ENCODE results near the gene SMIM30.

SMIM30 gene

GRCh38 chr7:113142385-113143119 lies 24.2 kb upstream of the SMIM30 start:
- H3K36me3 ChIP-seq: no peaks in the 10 kb centered on the region
- H3K27ac ChIP-seq: no peak overlapping the region
- peaks cover 0 to 23% (median 14%) of the 10 kb centered on the region in 10 experiments; a peak in 11 of 20 replicates for H3K4me1 ChIP-seq
- no peak for TF ChIP-seq Cebpa-rat (IDR thresholded peaks at IDR 0.05)
- H3K4me2 ChIP-seq: peak overlapping the region in 5 of 11 experiments; percentile 4 to 46 (median 31); a peak in 7 of 22 replicates
- H4K20me1 ChIP-seq: no peaks in the 10 kb centered on the region
- no peaks in the 10 kb centered on the region for H3K9me3 ChIP-seq (replicated peaks in 1 of 11)
- no peak overlapping the region for H3K9ac ChIP-seq
- no peak overlapping the region for H3K4me3 ChIP-seq
- no peaks in the 10 kb centered on the region for H3K27me3 ChIP-seq

GRCh38 chr7:113141803-113142202 lies 23.4 kb upstream of the SMIM30 start:
- no peak for TF ChIP-seq Cebpa-rat (IDR thresholded peaks at IDR 0.05)
- no peaks in the 10 kb centered on the region for H3K27me3 ChIP-seq
- no peak overlapping the region for H3K4me3 ChIP-seq
- H3K9ac ChIP-seq: no peak overlapping the region
- H3K4me2 ChIP-seq: peak overlapping the region in 2 of 11 experiments; percentile 4 to 46; a peak in 2 of 22 replicates
- H4K20me1 ChIP-seq: no peaks in the 10 kb centered on the region
- no peaks in the 10 kb centered on the region for H3K9me3 ChIP-seq (replicated peaks in 1 of 11)
- no peak overlapping the region for H3K27ac ChIP-seq
- no peaks in the 10 kb centered on the region for H3K36me3 ChIP-seq
- H3K4me1 ChIP-seq: peaks cover 0 to 23% (median 14%) of the 10 kb centered on the region in 10 experiments; a peak in 11 of 20 replicates

GRCh38 chr7:113140956-113141355 lies 22.6 kb upstream of the SMIM30 start:
- no peaks in the 10 kb centered on the region for H3K36me3 ChIP-seq
- H4K20me1 ChIP-seq: no peaks in the 10 kb centered on the region
- H3K27me3 ChIP-seq: no peaks in the 10 kb centered on the region
- peaks cover 0 to 23% (median 14%) of the 10 kb centered on the region in 10 experiments; a peak in 11 of 20 replicates for H3K4me1 ChIP-seq
- no peak overlapping the region for H3K27ac ChIP-seq
- H3K9ac ChIP-seq: no peak overlapping the region
- TF ChIP-seq Cebpa-rat (IDR thresholded peaks at IDR 0.05): no peak
- no peak overlapping the region for H3K4me3 ChIP-seq
- H3K9me3 ChIP-seq (replicated peaks in 1 of 11): no peaks in the 10 kb centered on the region
- no peak overlapping the region for H3K4me2 ChIP-seq

GRCh38 chr7:113137241-113137640 lies 18.9 kb upstream of the SMIM30 start:
- no peak for TF ChIP-seq Cebpa-rat (IDR thresholded peaks at IDR 0.05)
- Histone ChIP-seq H4K20me1 (no peaks in the 10 kb centered on the region), H3K27me3 (no peaks in the 10 kb centered on the region), H3K4me3 (no peak overlapping the region), H3K9ac (no peak overlapping the region), H3K4me1 (peaks cover 0 to 4% (median 2%) of the 10 kb centered on the region in 10 experiments; a peak in 10 of 20 replicates), H3K36me3 (no peaks in the 10 kb centered on the region), H3K9me3 (replicated peaks in 1 of 11) (no peaks in the 10 kb centered on the region), H3K4me2 (no peak overlapping the region), H3K27ac (no peak overlapping the region)

GRCh38 chr7:113134025-113134424 lies 15.7 kb upstream of the SMIM30 start:
- Histone ChIP-seq H3K9ac (no peak overlapping the region), H3K9me3 (replicated peaks in 1 of 11) (no peaks in the 10 kb centered on the region), H4K20me1 (no peaks in the 10 kb centered on the region), H3K27ac (no peak overlapping the region), H3K4me3 (no peak overlapping the region), H3K4me2 (no peak overlapping the region), H3K36me3 (no peaks in the 10 kb centered on the region), H3K4me1 (no peaks in the 10 kb centered on the region), H3K27me3 (no peaks in the 10 kb centered on the region)
- TF ChIP-seq Cebpa-rat (IDR thresholded peaks at IDR 0.05): no peak

- H3K4me2 ChIP-seq: no peak overlapping the region
- TF ChIP-seq Cebpa-rat (IDR thresholded peaks at IDR 0.05): no peak
- H3K27ac ChIP-seq: no peak overlapping the region
- no peaks in the 10 kb centered on the region for H3K4me1 ChIP-seq
- no peak overlapping the region for H3K9ac ChIP-seq
- H3K36me3 ChIP-seq: no peaks in the 10 kb centered on the region
- no peak overlapping the region for H3K4me3 ChIP-seq
- H3K27me3 ChIP-seq: no peaks in the 10 kb centered on the region
- no peaks in the 10 kb centered on the region for H3K9me3 ChIP-seq (replicated peaks in 1 of 11)
- H4K20me1 ChIP-seq: no peaks in the 10 kb centered on the region
Measured at GRCh38 chr7:113131367-113131766, 13.0 kb upstream of the SMIM30 start.

GRCh38 chr7:113128031-113128430 lies 9.7 kb upstream of the SMIM30 start:
- Histone ChIP-seq H3K9me3 (replicated peaks in 1 of 11) (no peaks in the 10 kb centered on the region), H3K27ac (no peak overlapping the region), H3K4me2 (no peak overlapping the region), H3K4me1 (no peaks in the 10 kb centered on the region), H3K9ac (no peak overlapping the region), H3K4me3 (no peak overlapping the region), H3K27me3 (no peaks in the 10 kb centered on the region), H4K20me1 (no peaks in the 10 kb centered on the region), H3K36me3 (no peaks in the 10 kb centered on the region)
- TF ChIP-seq Cebpa-rat (IDR thresholded peaks at IDR 0.05): no peak

- Histone ChIP-seq H3K4me3 (no peak overlapping the region), H3K27me3 (no peaks in the 10 kb centered on the region), H3K9me3 (replicated peaks in 1 of 11) (no peaks in the 10 kb centered on the region), H3K4me2 (no peak overlapping the region), H3K9ac (no peak overlapping the region), H4K20me1 (no peaks in the 10 kb centered on the region), H3K36me3 (no peaks in the 10 kb centered on the region), H3K4me1 (peaks cover 0 to 8% (median 5%) of the 10 kb centered on the region in 10 experiments; a peak in 10 of 20 replicates), H3K27ac (no peak overlapping the region)
- TF ChIP-seq Cebpa-rat (IDR thresholded peaks at IDR 0.05): no peak
Measured at GRCh38 chr7:113125728-113126127, 7.4 kb upstream of the SMIM30 start.

GRCh38 chr7:113122744-113123143 lies 4.4 kb upstream of the SMIM30 start:
- H3K27me3 ChIP-seq: no peaks in the 10 kb centered on the region
- H3K27ac ChIP-seq: no peak overlapping the region
- H3K36me3 ChIP-seq: no peaks in the 10 kb centered on the region
- no peaks in the 10 kb centered on the region for H3K9me3 ChIP-seq (replicated peaks in 1 of 11)
- no peaks in the 10 kb centered on the region for H4K20me1 ChIP-seq
- TF ChIP-seq Cebpa-rat (IDR thresholded peaks at IDR 0.05): no peak
- no peak overlapping the region for H3K9ac ChIP-seq
- peaks cover under 1 to 22% (median 13%) of the 10 kb centered on the region in 10 experiments; a peak in 18 of 20 replicates for H3K4me1 ChIP-seq
- no peak overlapping the region for H3K4me2 ChIP-seq
- H3K4me3 ChIP-seq: no peak overlapping the region

- no peak overlapping the region for H3K4me3 ChIP-seq
- no peaks in the 10 kb centered on the region for H3K27me3 ChIP-seq
- no peaks in the 10 kb centered on the region for H3K9me3 ChIP-seq (replicated peaks in 1 of 11)
- no peak overlapping the region for H3K9ac ChIP-seq
- peak overlapping the region in 6 of 11 experiments; percentile 6 to 58 (median 40); a peak in 11 of 22 replicates for H3K4me2 ChIP-seq
- H3K4me1 ChIP-seq: peaks cover 7 to 37% (median 20%) of the 10 kb centered on the region in 10 experiments; a peak in 18 of 20 replicates
- no peak overlapping the region for H3K27ac ChIP-seq
- H4K20me1 ChIP-seq: no peaks in the 10 kb centered on the region
- H3K36me3 ChIP-seq: peaks cover 0 to 9% (median 0%) of the 10 kb centered on the region in 11 experiments; a peak in 5 of 22 replicates
- TF ChIP-seq Cebpa-rat (IDR thresholded peaks at IDR 0.05): no peak
Measured at GRCh38 chr7:113120647-113121046, 2.3 kb upstream of the SMIM30 start.
